HG03575 (cell line): ENCODE data around the gene FCHSD2.
"Not testable (repeated sequence)": the region's sequence is repeated elsewhere in the genome, so short reads cannot be mapped to it uniquely, and the experiment has no call there.

ENCODE experiments used
- ATAC-seq: cut with Tn5 transposase; IDR thresholded peaks from one replicate; pipeline ENCODE4 v1.9.1; 2021; ENCODE audit not compliant: unreplicated experiment, insufficient number of reproducible peaks, low FRiP score; ENCODE audit errors: extremely low read depth

Gene FCHSD2

GRCh38 chr11:73135346-73136284 lies 6.5 kb downstream of the FCHSD2 start:
- ATAC-seq = no peak

GRCh38 chr11:73132349-73132748 lies 9.8 kb downstream of the FCHSD2 start:
- ATAC-seq = not testable (repeated sequence)

- ATAC-seq = no peak
Measured at GRCh38 chr11:73130181-73130580, 11.9 kb downstream of the FCHSD2 start.

DNA sequence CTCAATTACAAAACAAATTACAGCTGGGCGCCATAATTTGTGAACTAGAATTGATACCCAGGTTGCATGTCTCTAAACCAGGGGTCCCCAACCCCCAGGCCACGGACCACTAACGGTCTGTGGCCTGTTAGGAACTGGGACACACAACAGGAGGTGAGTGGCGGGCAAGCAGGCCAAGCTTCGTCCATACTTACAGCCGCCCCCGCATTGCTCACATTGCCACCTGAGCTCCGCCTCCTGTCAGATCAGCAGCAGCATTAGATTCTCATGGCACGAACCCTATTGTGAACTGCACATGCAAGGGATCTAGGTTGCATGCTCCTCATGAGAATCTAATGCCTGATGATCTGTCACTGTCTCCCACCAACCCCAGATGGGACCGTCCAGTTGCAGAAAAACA lies 12.9 kb downstream of the FCHSD2 start:
- no peak for ATAC-seq

DNA sequence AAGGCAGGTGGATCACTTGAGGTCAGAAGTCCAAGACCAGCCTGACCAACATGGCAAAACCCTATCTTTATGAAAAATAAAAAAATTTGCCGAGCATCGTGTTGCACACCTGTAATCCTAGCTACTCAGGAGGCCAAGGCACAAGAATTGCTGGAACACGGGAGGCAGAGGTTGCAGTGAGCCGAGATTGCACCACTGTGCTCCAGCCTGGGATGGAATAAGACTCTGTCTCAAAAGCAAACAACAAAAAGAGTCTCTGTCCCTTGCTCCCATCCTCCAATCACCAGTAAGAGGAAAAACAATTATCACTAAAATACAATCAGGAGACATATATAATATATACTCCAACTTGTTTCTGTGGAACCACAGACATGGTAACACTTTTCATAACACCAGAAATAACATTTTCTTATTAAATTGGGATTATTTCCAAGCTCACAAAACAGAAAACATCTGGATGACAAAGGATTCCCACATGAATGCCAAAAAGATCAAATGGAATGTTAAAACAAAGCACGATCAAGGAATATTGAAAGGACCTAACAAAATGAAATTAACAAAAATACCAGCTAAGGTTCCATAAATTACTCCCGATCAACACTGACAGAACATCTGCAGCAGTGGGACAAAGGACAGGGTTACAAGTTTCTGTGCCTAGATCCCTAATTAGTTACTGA lies 15.2 kb downstream of the FCHSD2 start:
- ATAC-seq = no peak

DNA sequence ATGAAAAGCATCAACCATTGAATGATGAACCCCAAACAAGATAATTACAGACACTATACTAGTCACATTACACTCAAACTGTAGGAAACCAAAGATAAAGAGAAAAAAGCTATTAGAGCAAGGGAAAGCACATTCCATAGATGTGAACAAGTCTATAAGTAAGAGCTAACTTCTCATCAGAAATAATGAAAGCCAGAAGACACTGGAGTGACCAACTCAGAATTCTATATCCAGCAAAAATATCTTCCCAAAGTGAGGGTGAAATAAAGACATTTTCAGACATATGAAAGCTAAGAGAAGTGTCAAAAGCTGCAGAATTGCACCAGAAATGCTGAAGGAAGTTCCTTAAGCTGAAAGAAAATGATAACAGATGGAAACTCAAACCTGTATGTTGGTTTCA lies 17.3 kb downstream of the FCHSD2 start:
- no peak for ATAC-seq

DNA sequence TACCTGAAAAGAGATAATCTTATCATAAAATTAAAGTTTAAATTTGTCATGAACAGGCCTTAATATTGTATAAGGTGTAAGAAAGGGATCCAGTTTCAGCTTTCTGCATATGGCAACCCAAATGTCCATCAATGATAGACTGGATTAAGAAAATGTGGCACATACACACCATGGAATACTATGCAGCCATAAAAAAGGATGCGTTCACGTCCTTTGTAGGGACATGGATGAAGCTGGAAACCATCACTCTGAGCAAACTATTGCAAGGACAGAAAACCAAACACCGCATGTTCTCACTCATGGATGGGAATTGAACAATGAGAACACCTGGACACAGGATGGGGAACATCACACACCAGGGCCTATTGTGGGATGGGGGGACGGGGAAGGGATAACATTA lies 18.2 kb downstream of the FCHSD2 start:
- not testable (repeated sequence) for ATAC-seq

GRCh38 chr11:73121692-73122091 lies 20.4 kb downstream of the FCHSD2 start:
- ATAC-seq = no peak

GRCh38 chr11:73117071-73117470 lies 25.0 kb downstream of the FCHSD2 start:
- no peak for ATAC-seq

GRCh38 chr11:73116636-73117035 lies 25.5 kb downstream of the FCHSD2 start:
- no peak for ATAC-seq

DNA sequence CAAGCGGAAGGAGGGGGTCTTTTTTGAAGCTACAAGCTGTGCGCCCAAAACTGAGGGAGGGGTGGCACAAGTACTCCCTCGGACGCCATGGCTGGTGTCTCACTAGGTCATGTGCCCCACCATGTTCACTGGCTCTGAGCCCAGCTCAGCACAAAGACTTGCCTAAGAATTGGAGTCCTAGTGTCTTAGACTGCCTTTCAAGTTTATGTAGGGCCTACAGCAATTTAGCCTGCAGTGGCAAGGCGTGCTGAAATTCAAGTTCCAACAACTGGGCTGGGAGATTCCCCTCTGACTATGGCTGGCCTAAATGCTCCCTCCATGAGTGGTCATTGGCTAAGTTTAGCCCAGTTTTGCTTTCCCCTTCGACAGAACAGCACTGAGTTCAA lies 27.3 kb downstream of the FCHSD2 start:
- ATAC-seq = no peak

- no peak for ATAC-seq
Measured at GRCh38 chr11:73114110-73114834, 27.8 kb downstream of the FCHSD2 start.

DNA sequence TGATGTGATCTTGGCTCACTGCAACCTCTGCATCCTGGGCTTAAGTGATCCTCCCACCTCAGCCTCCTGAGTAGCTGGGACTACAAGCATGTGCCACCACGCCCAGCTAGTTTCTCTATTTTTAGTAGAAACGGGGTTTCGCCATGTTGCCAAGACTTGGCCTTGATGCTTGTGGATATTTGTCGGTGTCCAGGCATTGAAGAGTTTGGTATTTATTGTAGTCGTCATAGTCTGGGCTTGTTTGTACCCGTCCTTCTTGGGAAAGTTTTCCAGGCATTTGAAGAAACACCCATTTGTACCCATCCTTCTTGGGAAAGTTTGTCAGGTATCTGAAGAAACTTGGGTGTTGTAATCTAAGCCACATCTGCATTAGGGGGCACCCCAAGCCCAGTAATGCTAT lies 28.7 kb downstream of the FCHSD2 start:
- no peak for ATAC-seq

- ATAC-seq = no peak
Measured at GRCh38 chr11:73107597-73107996, 34.5 kb downstream of the FCHSD2 start.

GRCh38 chr11:73106347-73106746 lies 35.8 kb downstream of the FCHSD2 start:
- ATAC-seq = no peak

DNA sequence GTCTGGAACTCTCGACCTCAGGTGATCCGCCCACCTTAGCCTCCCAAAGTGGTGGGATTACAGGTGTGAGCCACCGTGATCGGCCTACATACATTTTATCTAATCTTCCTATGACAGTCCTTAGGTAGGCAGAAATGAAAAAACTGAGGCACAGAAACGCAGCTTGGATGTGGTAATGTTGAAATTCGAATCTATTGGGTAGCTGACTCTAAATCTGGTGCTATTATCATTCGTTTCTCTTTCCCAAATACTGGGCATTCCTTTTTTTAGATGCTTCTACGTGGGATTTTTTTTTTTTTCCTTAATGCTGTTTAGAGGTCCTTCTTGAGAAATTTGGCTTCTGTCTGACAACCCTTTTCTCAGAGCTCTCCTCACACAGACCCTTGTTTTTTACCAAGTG lies 41.5 kb downstream of the FCHSD2 start:
- no peak for ATAC-seq

DNA sequence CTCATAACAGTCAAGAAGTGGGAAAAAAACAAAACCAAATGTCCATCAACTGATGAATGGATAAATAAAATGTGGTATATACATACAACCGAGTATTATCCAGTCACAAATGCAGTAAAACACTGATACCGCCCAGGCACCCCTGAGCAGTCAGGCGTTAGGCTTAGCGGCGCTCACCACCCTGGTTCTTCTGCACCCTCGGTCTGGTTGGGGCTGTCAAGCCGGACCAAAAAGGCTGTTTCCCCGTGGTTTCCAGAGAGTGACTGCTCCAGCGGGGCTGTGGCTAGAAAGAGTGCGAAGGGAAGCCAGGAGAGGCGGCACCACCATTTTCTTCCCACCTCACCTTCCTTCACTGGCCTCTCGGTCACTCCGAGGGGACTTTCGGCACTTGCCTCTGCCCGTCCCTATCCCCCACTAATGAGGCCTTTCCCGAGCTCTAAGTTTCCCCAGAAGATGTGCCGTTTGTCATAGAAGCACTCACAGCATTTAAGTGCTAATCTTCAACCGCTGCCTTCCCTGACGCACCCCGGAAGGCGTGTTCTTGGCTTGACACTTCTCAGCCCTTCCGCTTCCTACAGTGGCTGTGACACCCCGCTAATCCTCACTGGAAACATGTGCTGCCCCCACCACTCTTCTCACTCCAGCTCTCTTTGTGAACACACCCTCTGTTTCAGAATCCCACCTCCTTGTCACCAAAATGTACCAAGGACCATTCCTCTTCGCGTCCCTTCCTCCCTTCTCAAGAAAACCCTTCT lies 42.4 kb downstream of the FCHSD2 start:
- no peak for ATAC-seq

DNA sequence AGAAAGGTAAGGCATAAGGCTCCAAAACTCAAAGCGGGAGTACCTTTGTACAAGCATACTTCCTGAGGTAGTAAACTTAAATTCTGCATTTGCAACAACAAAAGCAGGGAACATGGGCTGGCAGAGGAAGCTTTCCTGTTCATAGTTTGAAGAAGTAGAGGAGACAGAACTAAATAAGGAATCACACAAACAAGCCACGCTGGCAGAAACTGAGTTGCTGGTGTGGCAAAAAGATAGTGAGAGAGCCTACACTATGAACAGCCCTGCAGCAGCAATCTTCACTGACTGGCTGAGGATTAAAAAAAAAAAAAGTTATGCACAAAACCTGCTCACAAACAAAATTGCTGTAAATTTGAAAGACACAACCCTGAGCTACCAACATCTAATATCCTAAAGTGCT lies 46.5 kb downstream of the FCHSD2 start:
- no peak for ATAC-seq
